GM21528 (cell line): ENCODE measurements around the gene RHBDD3.

Experiments
- ATAC-seq: cut with Tn5 transposase; IDR thresholded peaks from one replicate; pipeline ENCODE4 v1.9.1; 2021; ENCODE audit warnings: mild to moderate bottlenecking, moderate library complexity; ENCODE audit not compliant: unreplicated experiment, low FRiP score

RHBDD3 gene

GRCh38 chr22:29306835-29307595 is 39.2 kb upstream of the RHBDD3 start:
- no peak for ATAC-seq

- no peak for ATAC-seq
Measured at GRCh38 chr22:29306175-29306834, 38.5 kb upstream of the RHBDD3 start, which contains the start of gene GAS2L1. Gene GAS2L1 (plus strand): TSS chr22:29306650. CDS start chr22:29308106, 1,456 bp downstream.

- ATAC-seq: no peak
Measured at GRCh38 chr22:29305836-29306174, 38.0 kb upstream of the RHBDD3 start.

GRCh38 chr22:29302681-29303465 is 35.1 kb upstream of the RHBDD3 start:
- ATAC-seq: no peak

GRCh38 chr22:29302402-29302680 is 34.6 kb upstream of the RHBDD3 start:
- no peak for ATAC-seq

- ATAC-seq: no peak
Measured at GRCh38 chr22:29301716-29302401, 34.1 kb upstream of the RHBDD3 start.

- ATAC-seq: no peak
Measured at GRCh38 chr22:29300807-29301601, 33.2 kb upstream of the RHBDD3 start.

GRCh38 chr22:29300467-29300806 is 32.7 kb upstream of the RHBDD3 start:
- no peak for ATAC-seq

GRCh38 chr22:29299136-29299900 is 31.5 kb upstream of the RHBDD3 start:
- ATAC-seq: no peak

GRCh38 chr22:29298641-29299040 is 30.9 kb upstream of the RHBDD3 start:
- no peak for ATAC-seq

GRCh38 chr22:29292379-29292778 is 24.6 kb upstream of the RHBDD3 start:
- no peak for ATAC-seq

GRCh38 chr22:29291215-29291614 is 23.4 kb upstream of the RHBDD3 start:
- no peak for ATAC-seq

- no peak for ATAC-seq
Measured at GRCh38 chr22:29290061-29290460, 22.3 kb upstream of the RHBDD3 start.

- ATAC-seq: no peak
Measured at GRCh38 chr22:29288837-29289236, 21.1 kb upstream of the RHBDD3 start.

- no peak for ATAC-seq
Measured at GRCh38 chr22:29284196-29284595, 16.4 kb upstream of the RHBDD3 start.

GRCh38 chr22:29277927-29278326 is 10.1 kb upstream of the RHBDD3 start:
- no peak for ATAC-seq

GRCh38 chr22:29275819-29276565 is 8.2 kb upstream of the RHBDD3 start:
- no peak for ATAC-seq

GRCh38 chr22:29275167-29275566 is 7.4 kb upstream of the RHBDD3 start:
- no peak for ATAC-seq

- no peak for ATAC-seq
Measured at GRCh38 chr22:29272624-29273023, 4.8 kb upstream of the RHBDD3 start.
